Measurements from ENCODE around the gene INTS13. TPM values are rescaled to one million over a fixed set of nuclear protein-coding genes. Genes with fewer than 3 reads are reported as not detected.
"Not testable (repeated sequence)": the region's sequence is repeated elsewhere in the genome, so short reads cannot be mapped to it uniquely, and the experiment has no call there.

The INTS13 gene
- total RNA-seq, 2 experiments from 2014 or later, result 82.7 to 86.9 TPM

DNA sequence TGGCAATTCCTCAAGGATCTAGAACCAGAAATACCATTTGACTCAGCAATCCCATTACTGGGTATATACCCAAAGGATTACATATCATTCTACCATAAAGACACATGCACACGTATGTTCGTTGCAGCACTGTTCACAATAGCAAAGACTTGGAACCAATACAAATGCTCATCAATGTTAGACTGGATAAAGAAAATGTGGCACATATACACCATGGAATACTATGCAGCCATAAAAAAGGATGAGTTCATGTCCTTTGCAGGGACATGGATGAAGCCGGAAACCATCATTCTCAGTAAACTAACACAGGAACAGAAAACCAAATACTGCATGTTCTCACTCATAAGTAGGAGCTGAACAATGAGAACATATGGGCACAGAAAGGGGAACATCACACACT is 34.4 kb downstream of the INTS13 start:
- not testable (repeated sequence) for H3K4me3 Mint-ChIP-seq, H3K27ac Mint-ChIP-seq, H3K4me1 Mint-ChIP-seq, H3K27me3 Mint-ChIP-seq, DNase-seq
- peaks cover 22% of the 10 kb centered on the region for H3K9me3 Mint-ChIP-seq
- H3K36me3 Mint-ChIP-seq, result peaks cover 69% of the 10 kb centered on the region

DNA sequence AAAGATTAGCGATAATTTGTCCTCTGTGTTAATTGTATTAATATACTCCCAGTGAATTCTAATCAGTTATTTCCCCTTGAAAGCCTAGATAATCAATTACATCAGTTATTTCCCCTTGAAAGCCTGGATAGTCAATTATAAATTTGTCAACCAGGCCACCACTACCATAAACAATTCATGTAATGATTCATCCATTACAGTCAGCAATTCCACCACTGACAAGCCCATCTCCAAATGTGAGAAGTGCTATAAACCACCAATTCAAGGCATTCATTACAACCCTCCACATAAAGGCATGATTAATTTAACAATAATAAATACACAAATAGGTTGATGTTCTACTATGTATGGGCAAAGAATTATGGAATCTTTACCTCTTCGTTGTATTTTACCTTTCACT is 40.9 kb downstream of the INTS13 start:
- no peak overlapping the region for H3K4me3 Mint-ChIP-seq
- H3K27me3 Mint-ChIP-seq, result no peaks in the 10 kb centered on the region
- DNase-seq, result no peak
- peaks cover 8% of the 10 kb centered on the region for H3K4me1 Mint-ChIP-seq
- H3K9me3 Mint-ChIP-seq, result peaks cover 12% of the 10 kb centered on the region
- H3K27ac Mint-ChIP-seq, result no peak overlapping the region
- H3K36me3 Mint-ChIP-seq, result peaks cover 41% of the 10 kb centered on the region

DNA sequence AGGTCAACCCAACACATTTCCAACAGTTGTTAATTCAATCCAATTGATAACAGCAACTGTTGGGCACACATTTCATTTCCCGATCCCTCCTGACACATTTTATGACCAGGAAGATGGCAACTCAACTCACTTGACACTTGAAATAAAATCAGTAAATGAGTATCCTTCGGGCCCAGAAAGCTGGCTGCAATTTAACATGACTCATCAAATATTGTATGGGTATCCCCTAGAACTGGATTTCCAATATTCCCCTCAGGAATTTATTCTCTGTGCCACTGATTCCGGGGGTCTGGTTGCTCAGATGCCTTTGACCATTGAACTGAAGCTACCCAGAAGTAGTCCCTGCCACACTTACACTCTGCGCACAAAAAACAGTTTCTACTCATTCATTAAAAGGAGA is 42.1 kb downstream of the INTS13 start:
- no peak overlapping the region for H3K27ac Mint-ChIP-seq
- no peaks in the 10 kb centered on the region for H3K27me3 Mint-ChIP-seq
- DNase-seq, result no peak
- H3K4me3 Mint-ChIP-seq, result no peak overlapping the region
- peaks cover 28% of the 10 kb centered on the region for H3K36me3 Mint-ChIP-seq
- H3K4me1 Mint-ChIP-seq, result peaks cover 8% of the 10 kb centered on the region
- H3K9me3 Mint-ChIP-seq, result peaks cover 9% of the 10 kb centered on the region

DNA sequence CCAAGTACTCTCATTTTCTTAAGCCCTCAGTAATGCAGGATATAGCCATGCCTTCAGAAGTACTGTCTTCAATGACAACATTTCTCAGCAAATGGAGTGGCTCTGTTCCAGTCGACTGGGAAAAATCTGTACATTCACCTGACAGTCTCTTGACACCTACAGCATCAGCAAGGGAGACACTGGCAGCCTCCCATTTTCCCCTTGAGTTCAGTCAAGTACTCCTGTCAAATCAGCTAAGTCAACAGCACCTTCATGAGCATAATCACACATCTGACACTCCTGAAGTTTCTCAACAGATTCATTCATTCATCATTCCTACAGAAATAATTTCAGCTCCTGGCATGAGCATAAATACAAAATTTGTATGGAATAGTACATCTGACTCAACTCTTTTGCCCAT is 46.1 kb downstream of the INTS13 start:
- DNase-seq, result no peak
- no peak overlapping the region for H3K4me3 Mint-ChIP-seq
- H3K36me3 Mint-ChIP-seq, result peaks cover 11% of the 10 kb centered on the region
- H3K9me3 Mint-ChIP-seq, result no peaks in the 10 kb centered on the region
- no peaks in the 10 kb centered on the region for H3K4me1 Mint-ChIP-seq
- no peak overlapping the region for H3K27ac Mint-ChIP-seq
- H3K27me3 Mint-ChIP-seq, result no peaks in the 10 kb centered on the region

DNA sequence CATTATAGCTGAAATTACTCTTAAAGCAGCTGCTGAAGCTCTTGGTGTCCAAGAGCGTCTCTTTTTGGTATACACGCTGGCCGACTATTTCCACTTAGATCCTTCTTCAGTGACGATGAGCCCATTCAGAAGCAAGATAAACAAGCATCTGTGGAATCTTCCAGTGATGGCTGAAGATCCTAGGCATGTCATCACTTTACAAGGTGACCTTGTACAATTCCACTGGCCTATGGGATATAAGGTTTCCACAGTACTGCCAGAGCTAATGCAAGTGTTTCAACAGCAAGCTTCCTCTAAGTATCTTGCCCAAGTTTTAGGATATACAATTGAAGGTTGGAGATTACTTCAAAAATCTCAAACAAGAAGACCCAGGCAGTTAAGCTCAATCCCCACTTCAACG is 47.0 kb downstream of the INTS13 start:
- Mint-ChIP-seq H3K4me1 (no peaks in the 10 kb centered on the region), H3K4me3 (no peak overlapping the region), H3K36me3 (peaks cover 5% of the 10 kb centered on the region)

DNA sequence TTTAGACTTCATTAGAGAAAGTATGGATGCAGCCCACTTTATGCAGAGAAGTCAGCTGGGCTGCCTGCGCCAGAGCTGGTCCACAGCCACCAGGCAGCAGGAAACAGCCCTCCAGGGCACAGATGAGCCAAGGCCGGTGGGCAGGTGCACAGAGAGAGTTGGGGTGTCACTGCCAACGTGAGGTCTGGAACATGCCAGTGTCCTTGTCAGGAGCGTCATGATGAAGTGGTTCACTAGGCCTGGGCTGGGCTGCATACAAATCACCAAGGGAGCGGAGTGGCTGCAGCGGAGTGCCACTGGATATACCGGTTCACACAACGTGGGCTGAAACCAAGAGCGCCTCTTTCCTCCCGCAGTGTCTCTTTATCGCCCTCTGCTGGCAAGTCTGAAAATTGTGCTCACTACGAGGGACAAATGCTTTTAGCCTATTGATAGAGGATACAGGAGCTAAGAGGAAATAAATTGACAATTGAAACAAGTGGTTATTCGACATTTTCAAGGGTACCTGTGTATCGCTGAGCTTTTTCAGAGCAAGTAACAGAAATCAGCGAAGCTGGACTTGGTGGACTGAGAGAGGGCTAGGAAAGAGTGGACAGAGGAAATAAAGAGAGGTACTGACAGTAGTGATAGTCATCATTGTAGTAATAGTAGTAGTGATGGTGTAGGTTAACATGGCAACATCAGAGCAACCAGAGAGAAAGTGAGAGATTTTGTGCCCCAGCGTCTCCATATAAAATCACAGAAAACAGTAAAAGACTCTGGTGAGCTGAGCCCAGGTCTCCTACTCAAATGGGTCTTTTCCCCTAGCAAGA is 52.8 kb downstream of the INTS13 start:
- Mint-ChIP-seq H3K27ac (peak overlapping the region; percentile 17), H3K36me3 (peaks cover 5% of the 10 kb centered on the region), H3K4me3 (peak overlapping the region; percentile 57), H3K27me3 (peaks cover 13% of the 10 kb centered on the region), H3K9me3 (peaks cover 4% of the 10 kb centered on the region), H3K4me1 (peaks cover 7% of the 10 kb centered on the region)
- DNase-seq, result peak; percentile 78

More for the DNA sequence above, 47.0 kb downstream of the INTS13 start:
- H3K27me3 Mint-ChIP-seq, result no peaks in the 10 kb centered on the region
- no peak overlapping the region for H3K27ac Mint-ChIP-seq
- H3K9me3 Mint-ChIP-seq, result no peaks in the 10 kb centered on the region
- no peak for DNase-seq

DNA sequence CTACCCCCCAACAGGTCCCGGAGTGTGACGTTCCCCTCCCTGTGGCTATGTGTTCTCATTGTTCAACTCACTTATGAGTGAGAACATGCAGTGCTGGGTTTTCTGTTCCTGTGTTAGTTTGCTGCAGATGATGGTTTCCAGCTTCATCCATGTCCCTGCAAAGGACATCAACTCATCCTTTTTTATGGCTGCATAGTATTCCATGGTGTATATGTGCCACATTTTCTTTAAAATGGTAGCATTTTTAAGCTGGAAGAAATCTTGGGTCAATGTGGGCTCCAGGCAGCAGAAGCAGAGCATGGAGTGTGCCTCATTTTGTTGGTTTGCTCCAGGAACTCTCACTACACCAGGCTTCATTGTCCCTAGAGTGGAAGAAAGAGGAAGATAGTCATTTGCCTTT is 57.2 kb downstream of the INTS13 start:
- Mint-ChIP-seq H3K9me3 (peaks cover 4% of the 10 kb centered on the region), H3K27me3 (peaks cover 13% of the 10 kb centered on the region), H3K4me1 (peaks cover 7% of the 10 kb centered on the region), H3K27ac (no peak overlapping the region), H3K36me3 (peaks cover 5% of the 10 kb centered on the region), H3K4me3 (no peak overlapping the region)
- no peak for DNase-seq

DNA sequence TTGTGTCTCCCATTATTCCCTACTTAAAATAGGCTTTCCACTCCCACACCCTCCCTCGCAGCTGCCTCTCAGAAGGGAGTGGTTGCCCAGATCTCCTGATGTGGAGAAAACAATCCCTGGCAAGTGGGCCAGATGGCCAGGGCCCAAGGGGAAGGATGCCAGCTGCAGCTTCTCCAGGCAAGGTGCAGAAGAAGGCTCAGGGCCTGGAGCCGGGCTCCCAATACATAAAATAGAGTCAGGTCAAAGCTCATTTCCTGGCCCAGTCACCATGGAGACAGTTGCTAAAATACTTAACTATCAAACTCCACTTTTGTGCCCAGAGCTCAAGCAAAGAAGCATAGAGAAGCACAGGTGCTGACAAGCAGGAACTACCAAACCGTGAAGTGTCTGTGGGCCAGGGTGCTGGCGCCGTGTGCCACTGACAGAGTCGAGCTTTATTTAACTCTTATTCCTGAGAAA is 59.1 kb downstream of the INTS13 start:
- Mint-ChIP-seq H3K4me1 (no peaks in the 10 kb centered on the region), H3K4me3 (no peak overlapping the region), H3K27ac (no peak overlapping the region), H3K27me3 (peaks cover 8% of the 10 kb centered on the region), H3K9me3 (peaks cover 2% of the 10 kb centered on the region), H3K36me3 (peaks cover 2% of the 10 kb centered on the region)
- DNase-seq, result no peak

DNA sequence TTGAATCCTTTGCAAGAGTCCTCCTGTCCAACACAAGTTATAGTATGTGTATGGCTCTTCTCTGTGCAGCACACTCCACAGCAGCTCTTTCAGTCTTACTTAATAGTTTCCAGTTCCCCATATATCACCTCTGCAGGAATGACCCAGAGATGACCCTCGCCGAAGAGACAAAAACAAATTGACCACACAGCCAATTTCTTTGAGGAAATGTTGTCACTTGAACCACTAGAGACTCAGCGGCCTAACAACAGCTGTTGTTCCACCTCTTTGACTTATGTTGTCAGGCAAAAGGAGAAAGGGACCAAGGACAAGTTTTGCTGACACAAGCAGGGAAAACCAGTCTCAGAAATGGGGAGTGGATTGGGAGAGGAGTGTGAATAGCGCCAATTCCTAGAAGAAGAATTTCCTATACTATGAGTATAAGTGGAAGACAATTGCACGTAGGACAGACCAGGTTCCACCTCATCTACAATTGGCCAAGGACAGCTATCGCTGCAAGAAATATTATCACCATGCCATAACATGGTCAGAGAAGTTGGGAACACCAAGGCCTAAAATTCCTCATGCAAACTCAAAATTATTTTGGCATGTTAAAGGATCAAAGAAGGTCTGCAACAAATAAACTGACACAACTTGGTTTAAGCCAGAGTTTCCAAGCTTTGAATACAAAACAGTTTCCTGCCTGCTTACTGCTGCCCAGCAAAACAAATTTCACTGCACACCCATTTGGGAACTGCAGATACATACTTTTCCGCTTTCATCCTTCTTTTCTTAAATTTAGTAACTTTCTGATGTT is 63.1 kb downstream of the INTS13 start:
- Mint-ChIP-seq H3K4me3 (no peak overlapping the region), H3K4me1 (peaks cover 10% of the 10 kb centered on the region), H3K27me3 (peaks cover 13% of the 10 kb centered on the region), H3K27ac (no peak overlapping the region), H3K36me3 (no peaks in the 10 kb centered on the region), H3K9me3 (no peaks in the 10 kb centered on the region)
- DNase-seq, result no peak

DNA sequence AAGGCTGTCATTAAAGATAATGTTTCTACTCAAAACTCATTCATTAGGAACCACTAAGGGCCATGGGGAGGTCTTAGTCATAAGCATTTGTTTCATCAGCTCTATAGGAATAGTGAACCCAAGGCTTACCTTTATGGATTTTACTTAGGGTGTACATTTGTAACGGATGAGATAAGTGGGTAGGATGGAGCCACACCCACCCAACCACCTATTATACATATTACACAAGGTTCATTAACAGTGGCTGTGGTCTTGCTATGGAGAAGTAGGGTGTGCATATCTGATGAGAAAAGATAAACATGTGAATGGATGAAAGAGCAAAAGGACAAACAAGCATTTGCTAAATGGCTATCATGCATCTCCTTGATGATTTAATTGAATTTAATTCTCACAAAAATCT is 65.2 kb downstream of the INTS13 start:
- DNase-seq, result no peak
- H3K36me3 Mint-ChIP-seq, result peaks cover under 1% of the 10 kb centered on the region
- peaks cover 15% of the 10 kb centered on the region for H3K4me1 Mint-ChIP-seq
- H3K27ac Mint-ChIP-seq, result no peak overlapping the region
- no peak overlapping the region for H3K4me3 Mint-ChIP-seq
- H3K9me3 Mint-ChIP-seq, result no peaks in the 10 kb centered on the region
- peaks cover 13% of the 10 kb centered on the region for H3K27me3 Mint-ChIP-seq

DNA sequence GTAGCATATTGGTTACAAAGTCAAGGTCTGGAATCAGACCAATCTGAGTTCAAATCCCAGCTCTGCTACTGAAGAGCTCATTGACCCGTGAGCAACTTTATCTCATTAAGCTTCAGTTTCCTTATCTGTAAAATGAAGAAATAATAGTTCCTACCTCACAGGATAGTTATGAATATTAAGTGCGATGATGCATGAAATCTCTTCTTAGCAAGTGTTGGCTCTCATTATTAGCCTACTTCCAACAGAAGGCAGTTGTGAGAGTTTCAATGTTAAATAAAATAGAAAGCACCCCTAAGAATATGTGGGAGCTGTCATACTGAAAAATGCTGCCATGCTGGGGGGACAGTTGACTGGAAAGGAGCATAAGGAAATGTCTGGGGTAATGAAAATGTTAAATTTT is 65.8 kb downstream of the INTS13 start:
- H3K36me3 Mint-ChIP-seq, result peaks cover 1% of the 10 kb centered on the region
- H3K4me3 Mint-ChIP-seq, result no peak overlapping the region
- peaks cover 21% of the 10 kb centered on the region for H3K4me1 Mint-ChIP-seq
- H3K9me3 Mint-ChIP-seq, result no peaks in the 10 kb centered on the region
- no peak for DNase-seq
- no peak overlapping the region for H3K27ac Mint-ChIP-seq
- H3K27me3 Mint-ChIP-seq, result peaks cover 13% of the 10 kb centered on the region

DNA sequence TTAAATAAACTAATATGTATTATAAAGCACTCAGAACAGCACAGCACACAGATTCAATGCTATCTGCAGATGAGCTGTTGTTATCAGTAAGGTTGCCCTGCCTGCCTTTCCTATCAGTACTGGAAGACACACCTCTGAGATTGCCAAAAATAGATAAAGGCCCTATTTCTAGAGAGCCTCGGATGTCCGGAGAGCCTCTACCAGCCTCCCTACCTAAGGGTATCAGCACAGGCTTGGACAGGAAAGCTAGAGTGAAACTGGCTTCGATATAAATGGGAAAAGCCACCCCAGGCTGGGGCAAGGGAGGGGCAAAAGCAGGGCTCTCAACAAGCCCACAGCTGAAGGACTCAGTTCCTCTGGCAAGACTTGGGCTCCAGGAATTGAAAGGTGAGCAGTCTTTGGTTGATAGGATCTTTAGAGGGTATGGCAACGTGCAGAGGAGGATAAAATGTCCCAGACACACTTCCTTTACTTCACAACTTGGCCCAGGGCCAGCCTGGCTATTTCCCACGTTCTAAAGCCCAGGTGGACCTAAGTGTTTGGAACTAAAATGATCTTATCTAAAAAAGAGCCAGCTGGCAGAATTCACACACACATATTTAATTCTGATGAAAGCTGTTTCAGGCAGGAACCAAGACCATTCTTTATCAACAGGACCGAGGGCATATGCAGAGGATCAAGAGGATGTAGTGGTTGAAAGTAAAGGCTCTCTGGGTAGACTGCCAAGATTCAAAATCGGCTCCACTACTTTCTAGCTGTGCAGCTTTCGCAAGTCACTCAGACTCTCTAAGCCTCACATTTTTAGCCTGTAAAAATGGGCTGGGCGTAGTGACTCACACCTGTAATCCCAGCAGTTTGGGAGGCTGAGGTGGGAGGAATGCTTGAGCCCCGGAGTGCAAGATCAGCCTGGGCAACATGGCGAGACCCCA is 67.0 kb downstream of the INTS13 start:
- DNase-seq, result no peak
- Mint-ChIP-seq H3K27ac (no peak overlapping the region), H3K4me3 (no peak overlapping the region), H3K27me3 (peaks cover 13% of the 10 kb centered on the region), H3K36me3 (peaks cover 1% of the 10 kb centered on the region), H3K9me3 (no peaks in the 10 kb centered on the region), H3K4me1 (peaks cover 26% of the 10 kb centered on the region)

DNA sequence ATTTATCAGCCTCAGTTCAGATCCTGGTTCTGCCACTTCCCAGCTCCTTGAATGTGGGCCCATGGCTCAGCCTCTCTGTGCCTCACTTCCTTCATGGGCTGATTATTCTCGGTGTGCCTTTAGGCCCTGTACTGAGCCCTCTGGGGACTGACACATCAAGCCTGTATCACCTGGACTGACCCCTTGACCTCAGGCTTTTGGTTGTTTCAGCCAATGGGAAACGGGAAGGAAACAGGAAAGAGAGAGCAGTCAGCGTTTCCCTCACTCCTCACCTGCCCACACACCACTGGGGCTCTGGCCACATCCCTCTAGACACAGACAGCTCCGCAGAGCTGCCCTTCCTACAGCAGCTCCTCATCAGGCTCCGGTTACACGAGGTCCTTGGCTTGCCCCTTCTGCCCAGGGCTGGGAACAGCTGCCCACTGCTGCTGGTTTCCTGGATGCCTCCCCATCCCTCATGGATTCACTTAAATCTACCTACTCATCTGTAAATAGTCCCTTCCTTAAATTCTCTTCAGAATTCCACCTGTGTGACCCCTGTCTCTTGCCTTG is 67.8 kb downstream of the INTS13 start:
- peaks cover 18% of the 10 kb centered on the region for H3K27me3 Mint-ChIP-seq
- peaks cover 1% of the 10 kb centered on the region for H3K36me3 Mint-ChIP-seq
- H3K27ac Mint-ChIP-seq, result no peak overlapping the region
- H3K4me1 Mint-ChIP-seq, result peaks cover 26% of the 10 kb centered on the region
- H3K9me3 Mint-ChIP-seq, result no peaks in the 10 kb centered on the region
- H3K4me3 Mint-ChIP-seq, result no peak overlapping the region
- no peak for DNase-seq

DNA sequence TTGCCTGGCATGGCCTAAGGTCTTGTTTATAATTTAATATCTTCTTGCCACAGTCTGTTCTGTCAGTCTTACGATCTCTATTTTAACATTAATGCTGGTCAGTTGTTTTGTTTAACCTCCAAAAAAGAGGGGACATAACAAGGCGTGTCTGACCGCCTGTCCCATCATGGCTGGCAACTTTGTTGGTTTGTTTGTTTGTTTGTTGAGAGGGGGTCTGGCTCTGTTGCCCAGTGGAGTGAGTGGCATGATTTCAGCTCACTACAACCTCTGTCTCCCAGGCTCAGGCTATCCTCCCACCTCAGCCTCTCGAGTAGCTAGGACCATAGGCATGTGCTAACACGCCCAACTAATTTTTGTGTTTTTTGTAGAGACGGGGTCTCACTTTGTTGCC is 68.7 kb downstream of the INTS13 start:
- Mint-ChIP-seq H3K4me1 (peaks cover 26% of the 10 kb centered on the region), H3K27me3 (peaks cover 18% of the 10 kb centered on the region), H3K4me3 (no peak overlapping the region), H3K36me3 (peaks cover 1% of the 10 kb centered on the region), H3K27ac (no peak overlapping the region), H3K9me3 (no peaks in the 10 kb centered on the region)
- no peak for DNase-seq
